ENCODE data around the gene FGA.

The FGA gene

DNA sequence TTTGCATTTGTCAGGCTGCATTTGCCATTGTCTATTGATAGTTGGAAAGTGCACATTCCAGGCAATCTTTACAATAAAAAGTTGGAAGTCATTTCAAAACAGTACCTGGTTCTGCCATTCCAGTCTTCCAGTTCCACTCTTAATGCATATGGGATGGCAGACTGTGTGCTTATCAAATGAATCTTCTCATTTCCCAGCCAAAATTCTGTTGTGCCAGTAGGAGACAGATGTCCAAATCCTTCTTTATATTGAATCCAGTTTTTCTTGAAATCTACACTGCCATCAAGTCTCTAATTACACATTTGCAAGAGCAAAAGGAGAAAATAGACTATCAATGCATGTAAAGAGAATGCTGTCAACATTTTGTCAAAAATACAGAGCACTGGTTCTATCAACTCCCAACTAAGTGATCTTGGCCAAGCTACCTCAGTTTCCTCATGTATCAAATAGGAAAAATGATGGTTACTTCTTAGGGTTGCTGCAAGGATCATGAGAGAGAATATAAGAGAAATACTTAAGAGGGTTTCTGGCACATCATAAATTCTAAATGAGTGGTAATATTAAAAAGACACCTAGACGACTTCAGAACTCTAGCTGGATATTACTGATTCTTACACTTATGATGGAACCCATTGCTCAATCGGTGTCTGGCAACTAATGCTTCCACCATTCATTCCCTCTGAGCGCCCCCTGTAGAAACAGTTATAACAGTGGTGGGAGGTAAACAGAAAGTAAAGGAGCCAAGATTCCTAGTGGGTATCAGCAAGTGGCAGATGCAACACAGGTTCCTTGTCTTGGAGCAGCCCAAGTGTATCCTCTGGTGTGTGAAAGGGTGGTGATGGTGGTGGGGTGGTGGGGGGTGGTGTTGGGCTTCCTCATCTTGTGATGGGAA, 18.1 kb upstream of the FGA start:
- TF ChIP-seq, protein P1, sequence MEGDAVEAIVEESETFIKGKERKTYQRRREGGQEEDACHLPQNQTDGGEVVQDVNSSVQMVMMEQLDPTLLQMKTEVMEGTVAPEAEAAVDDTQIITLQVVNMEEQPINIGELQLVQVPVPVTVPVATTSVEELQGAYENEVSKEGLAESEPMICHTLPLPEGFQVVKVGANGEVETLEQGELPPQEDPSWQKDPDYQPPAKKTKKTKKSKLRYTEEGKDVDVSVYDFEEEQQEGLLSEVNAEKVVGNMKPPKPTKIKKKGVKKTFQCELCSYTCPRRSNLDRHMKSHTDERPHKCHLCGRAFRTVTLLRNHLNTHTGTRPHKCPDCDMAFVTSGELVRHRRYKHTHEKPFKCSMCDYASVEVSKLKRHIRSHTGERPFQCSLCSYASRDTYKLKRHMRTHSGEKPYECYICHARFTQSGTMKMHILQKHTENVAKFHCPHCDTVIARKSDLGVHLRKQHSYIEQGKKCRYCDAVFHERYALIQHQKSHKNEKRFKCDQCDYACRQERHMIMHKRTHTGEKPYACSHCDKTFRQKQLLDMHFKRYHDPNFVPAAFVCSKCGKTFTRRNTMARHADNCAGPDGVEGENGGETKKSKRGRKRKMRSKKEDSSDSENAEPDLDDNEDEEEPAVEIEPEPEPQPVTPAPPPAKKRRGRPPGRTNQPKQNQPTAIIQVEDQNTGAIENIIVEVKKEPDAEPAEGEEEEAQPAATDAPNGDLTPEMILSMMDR (IDR thresholded peaks at IDR 0.05): no peak
- DNase-seq: no peak
- Histone ChIP-seq H3K27me3 (no peaks in the 10 kb centered on the region), H3K36me3 (no peaks in the 10 kb centered on the region), H3K4me3 (no peak overlapping the region), H3K4me1 (no peaks in the 10 kb centered on the region), H3K9me3 (no peaks in the 10 kb centered on the region), H3K27ac (no peak overlapping the region)
- intact Hi-C loops (cut with DNase I; ENCODE audit: low total_unique reads): no loop called here

DNA sequence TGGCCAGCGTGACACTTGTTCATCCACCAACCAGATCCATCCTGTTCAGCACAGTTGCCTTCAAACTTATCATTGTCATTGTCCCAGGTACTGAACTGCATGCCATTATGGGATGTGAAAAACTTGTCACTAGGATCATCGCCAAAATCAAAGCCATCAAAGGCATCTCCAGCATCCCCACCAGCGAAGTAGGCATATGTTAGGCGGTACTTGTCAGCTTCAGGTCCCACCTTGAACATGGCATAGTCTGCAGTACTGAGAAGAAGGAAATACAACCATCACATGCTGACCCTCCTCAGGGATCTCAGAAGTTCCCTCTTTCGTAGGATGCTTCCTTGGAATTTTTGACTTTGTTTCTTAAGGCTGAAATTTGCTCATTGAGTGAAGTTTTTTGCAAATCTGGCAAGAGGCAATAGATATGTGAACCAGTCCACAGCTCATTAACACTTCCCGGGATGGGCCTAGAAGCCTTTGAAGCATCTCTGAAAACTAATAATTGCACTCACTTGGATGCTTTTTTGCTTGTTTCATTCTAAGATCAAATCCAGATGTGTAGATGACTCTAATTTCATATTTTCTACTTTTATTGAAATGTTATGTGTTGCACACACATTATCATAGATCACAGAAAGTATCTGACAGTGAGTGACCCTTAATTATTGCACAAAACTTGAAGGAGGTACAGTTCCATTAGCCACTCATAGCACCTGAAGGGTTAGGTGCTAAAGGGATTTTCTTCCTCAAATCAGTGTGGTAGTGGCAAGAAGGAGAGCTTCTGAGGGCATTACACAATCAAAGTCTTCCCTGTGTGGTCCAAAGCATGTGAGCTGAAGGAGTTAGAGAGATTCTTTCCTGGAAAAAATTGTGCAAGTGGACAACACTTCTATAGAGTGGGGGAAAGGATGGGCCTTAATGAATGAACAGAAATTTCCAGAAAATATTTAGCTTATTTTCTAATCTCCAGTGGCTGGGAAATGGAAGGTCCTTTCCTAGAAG, 16.5 kb upstream of the FGA start:
- TF ChIP-seq, protein P1 (IDR thresholded peaks at IDR 0.05): no peak
- no peak overlapping the region for H3K27ac ChIP-seq

DNA sequence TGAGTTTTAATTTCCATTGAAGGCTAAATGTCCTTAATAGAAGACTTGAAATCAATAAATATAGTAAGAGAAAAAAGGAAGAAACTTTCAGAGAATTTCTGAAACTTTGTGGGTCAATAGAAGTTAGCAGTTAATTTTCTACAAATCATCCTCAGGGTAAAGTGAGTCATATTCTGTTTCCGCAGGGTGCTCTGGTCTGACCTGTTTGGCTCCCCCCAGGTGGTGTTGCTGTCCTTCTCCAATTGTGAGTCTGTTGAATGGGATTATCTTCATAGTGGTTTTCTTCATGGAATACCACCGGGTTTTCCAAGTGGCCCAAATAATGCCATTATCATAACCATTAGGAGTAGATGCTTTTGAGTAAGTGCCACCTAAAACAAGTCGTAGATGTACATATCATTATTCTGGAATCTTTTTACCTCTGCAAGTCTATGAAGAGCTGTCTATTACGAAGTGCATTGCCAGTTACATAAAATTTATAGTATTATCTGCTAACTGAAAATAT, 14.2 kb upstream of the FGA start:
- intact Hi-C loops (cut with DNase I; ENCODE audit: low total_unique reads): no loop called here
- H3K9me3 ChIP-seq: no peaks in the 10 kb centered on the region
- DNase-seq: no peak
- H3K36me3 ChIP-seq: no peaks in the 10 kb centered on the region
- no peaks in the 10 kb centered on the region for H3K27me3 ChIP-seq
- no peaks in the 10 kb centered on the region for H3K4me1 ChIP-seq
- no peak overlapping the region for H3K27ac ChIP-seq
- TF ChIP-seq, protein P1 (IDR thresholded peaks at IDR 0.05): no peak
- H3K4me3 ChIP-seq: no peak overlapping the region

More for the DNA sequence above, 16.5 kb upstream of the FGA start:
- Histone ChIP-seq H3K27me3 (no peaks in the 10 kb centered on the region), H3K4me3 (no peak overlapping the region), H3K4me1 (no peaks in the 10 kb centered on the region), H3K9me3 (no peaks in the 10 kb centered on the region), H3K36me3 (no peaks in the 10 kb centered on the region)
- DNase-seq: no peak
- intact Hi-C loops (cut with DNase I; ENCODE audit: low total_unique reads): no loop called here

DNA sequence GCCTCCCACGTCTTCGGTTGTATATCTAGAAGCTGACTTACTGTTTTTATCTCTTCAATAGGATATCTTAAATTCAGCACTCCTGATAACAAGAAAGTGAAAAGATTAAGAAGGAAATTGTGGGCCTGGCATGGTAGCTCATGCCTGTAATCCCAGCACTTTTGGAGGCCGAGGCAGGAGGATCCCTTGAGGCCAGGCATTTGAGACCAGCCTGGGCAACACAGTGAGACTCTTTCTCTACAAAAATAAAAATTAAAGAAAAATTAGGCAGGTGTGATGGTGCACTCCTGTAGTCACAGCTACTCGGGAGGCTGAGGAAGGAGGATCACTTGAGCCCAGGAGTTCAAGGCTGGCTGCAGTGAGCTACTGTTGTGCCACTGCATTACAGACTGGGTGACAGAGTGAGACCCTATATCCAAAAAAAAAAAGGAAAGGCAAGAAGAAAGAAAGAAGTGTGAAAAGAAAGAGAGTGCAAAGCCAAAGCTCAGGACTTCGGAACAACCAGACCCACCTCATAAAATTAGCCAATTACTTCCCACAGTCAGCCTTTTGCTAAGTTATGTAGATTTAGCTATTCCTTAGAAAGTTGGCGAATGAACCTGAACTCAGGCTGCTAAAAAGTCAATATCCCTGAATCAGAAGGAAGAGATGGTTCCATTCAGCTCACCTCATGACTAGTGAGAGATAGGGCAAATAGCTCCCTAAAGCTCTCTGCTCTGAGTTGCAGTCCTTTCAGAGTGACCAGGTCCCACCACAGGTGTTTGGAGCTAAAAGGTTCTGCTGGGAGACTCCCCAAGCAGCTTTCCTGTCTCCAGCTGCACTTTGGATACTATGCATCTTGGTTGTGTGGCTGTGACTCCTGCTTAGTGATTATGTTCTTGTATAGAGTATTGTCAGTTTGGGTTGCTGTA, 12.7 kb upstream of the FGA start:
- intact Hi-C loops (cut with DNase I; ENCODE audit: low total_unique reads): no loop called here
- Histone ChIP-seq H3K27me3 (no peaks in the 10 kb centered on the region), H3K36me3 (no peaks in the 10 kb centered on the region), H3K4me1 (no peaks in the 10 kb centered on the region), H3K4me3 (no peak overlapping the region), H3K9me3 (no peaks in the 10 kb centered on the region), H3K27ac (no peak overlapping the region)
- TF ChIP-seq, protein P1 (IDR thresholded peaks at IDR 0.05): no peak
- DNase-seq: no peak
